HG03103 (cell line): ENCODE data around the gene RNF126.
"Not testable (repeated sequence)": the region's sequence is repeated elsewhere in the genome, so short reads cannot be mapped to it uniquely, and the experiment has no call there.

ENCODE experiments used
- ATAC-seq: cut with Tn5 transposase; IDR thresholded peaks from one replicate; pipeline ENCODE4 v1.9.1; 2021; ENCODE audit warnings: low read depth; ENCODE audit not compliant: unreplicated experiment

Gene RNF126

GRCh38 chr19:616062-616700 is 46.8 kb downstream of the RNF126 start:
- ATAC-seq, result no peak

GRCh38 chr19:615619-616018 is 47.4 kb downstream of the RNF126 start:
- no peak for ATAC-seq

DNA sequence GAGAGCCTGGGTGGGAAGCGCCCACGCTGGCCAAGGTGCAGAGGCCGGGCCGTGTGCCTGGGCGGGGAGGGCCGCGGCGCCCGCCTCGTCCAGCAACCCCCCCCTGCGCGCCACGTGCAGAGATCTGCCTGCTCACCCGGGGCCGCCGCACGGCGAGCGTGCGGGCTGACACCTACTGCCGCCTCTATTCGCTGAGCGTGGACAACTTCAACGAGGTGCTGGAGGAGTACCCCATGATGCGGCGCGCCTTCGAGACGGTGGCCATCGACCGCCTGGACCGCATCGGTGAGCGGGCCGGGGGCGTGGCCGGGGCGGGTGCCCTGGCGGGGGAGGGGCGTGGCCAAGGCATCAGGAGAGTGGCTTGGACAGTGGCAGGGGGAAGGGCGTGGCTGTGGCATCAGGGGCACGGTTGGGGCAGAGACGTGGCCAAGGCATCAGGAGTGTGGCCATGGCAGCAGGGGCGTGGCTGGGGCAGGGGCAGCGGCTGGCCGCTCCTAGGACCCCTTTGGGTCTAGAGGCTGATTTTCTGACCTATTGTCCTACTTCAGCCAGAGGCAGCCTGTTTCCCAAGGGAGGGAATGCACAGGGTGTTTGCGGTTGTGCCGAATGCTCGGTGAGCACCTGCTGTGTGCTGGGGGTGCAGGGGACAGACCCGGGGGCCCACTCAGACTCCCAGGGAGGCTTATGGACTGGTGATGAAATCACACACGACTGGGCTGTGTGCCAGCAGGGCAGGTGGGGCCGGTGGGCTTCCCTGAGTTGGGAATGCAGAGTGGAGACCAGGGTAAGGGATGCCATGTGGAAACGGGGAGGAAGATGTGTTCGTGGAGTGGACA is 49.1 kb downstream of the RNF126 start:
- ATAC-seq, result no peak

DNA sequence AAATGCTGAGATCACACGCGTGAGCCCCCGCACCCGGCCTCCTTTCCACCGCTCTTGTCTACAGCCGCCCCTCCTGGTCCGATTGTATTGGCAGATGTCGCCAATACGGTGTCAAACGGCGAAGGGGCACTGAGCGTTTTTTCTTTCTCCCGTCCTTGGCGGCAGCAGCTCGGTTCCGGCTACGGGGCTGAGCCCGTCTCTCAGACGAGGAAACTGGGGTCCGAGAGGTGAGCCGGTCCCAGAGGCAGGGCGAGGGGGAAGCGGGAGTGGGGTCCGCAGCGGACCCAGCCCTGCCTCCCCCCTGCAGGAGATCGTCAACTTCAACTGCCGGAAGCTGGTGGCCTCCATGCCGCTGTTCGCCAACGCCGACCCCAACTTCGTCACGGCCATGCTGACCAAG is 50.1 kb downstream of the RNF126 start:
- no peak for ATAC-seq

DNA sequence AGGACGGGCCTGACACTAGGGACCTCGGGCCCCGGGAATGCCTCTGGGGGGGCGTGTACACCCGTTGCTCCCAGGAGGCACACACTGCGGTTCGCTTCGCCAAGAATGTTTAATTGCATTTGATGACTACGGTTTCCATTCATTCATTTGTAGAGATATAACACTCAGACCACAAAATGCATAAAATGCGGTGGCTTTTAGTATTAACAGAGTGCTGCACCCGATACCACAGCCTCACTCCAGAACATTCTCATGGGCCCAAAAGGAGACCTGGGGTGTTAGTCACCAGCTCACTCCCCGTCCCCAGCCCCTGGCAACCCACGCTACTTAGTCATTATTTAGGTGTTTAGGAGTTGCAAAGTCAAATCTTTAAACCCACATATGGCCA is 51.5 kb downstream of the RNF126 start:
- no peak for ATAC-seq

- no peak for ATAC-seq
Measured at GRCh38 chr19:610801-611480, 52.1 kb downstream of the RNF126 start.

DNA sequence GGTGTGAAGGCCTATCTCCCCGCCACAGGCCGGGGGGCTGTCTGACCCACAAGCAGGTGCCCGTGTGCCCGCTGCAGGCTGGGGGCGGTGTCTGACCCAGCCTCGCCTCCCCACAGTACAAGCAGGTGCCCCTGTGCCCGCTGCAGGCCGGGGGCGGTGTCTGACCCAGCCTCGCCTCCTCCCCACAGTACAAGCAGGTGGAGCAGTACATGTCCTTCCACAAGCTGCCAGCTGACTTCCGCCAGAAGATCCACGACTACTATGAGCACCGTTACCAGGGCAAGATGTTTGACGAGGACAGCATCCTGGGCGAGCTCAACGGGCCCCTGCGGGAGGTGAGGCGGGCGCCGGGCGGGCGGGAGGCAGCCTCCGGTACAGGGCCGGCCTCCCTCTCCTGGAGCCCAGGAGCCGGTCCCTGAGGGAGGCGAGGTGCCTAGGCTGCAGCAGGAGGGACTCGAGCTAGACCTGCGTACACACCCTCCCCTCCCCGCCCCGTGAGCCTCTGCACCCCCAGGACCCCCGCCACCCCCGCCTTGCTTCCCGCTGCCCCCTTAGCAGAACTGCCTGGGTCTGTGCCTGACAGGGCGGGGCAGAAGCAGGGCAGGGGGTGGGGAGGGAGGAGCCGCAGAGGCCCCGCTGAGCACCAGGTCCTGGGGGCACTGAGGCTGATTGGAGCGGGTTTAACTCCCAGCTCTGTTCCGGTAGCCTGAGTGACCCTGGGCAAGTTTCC is 52.8 kb downstream of the RNF126 start:
- no peak for ATAC-seq

DNA sequence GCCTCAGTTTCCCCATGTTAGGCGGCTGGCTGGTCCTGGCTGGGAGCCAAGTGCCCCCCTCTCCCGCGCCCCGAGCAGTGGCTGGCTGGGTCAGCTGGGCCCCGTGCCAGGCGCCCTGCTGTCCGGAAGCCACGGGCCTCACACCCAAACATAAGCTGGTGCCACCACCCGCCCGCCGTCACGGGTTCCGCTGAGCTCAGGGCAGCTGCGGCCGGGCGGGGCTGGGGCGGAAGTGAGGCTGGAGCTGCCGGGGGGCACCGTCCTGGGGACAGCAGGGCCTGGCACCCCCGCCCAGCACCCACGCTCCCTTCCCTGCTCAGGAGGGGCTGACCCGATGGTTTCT is 54.0 kb downstream of the RNF126 start:
- ATAC-seq, result no peak

DNA sequence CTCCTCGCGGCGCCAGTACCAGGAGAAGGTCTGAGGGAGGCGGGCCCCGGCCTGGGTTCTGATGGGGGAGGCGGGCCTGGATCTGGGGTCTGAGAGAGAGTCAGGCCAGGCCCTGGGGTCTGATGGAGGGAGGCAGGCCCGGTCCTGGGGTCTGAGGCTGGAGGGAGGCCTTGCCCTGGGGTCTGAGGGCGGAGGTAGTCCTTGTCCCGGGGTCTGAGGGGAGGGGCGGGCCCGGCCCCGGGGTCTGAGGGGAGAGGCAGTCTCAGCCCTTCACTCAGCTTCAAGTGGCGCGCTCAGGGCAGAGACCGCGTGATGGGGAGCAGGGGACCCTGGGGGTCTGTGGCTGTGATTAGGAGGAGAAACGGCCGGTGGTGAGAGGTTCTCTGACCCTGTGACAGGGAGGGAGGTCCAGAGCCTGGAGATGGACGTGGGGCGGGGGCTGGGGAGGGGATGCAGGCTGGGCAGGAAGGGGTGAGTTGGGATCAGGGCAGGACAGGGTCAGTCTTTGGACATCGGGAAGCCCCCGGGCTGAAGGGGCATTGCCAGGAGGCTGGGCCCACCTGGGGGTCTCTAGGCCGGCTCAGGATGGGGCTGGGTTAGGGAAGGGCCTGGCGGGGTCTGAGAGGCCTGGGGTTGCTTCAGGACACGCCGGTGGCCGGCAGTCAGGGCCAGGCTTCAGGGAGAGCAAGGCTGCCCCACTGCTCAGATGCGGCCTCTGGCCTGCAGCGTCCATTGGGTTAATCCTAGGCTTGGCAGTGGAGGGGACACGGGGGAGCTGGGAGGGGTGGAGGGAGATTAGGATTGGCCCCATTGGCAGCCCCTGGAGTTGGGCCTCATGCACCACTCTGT is 54.6 kb downstream of the RNF126 start:
- no peak for ATAC-seq

- no peak for ATAC-seq
Measured at GRCh38 chr19:607301-608154, 55.5 kb downstream of the RNF126 start.

DNA sequence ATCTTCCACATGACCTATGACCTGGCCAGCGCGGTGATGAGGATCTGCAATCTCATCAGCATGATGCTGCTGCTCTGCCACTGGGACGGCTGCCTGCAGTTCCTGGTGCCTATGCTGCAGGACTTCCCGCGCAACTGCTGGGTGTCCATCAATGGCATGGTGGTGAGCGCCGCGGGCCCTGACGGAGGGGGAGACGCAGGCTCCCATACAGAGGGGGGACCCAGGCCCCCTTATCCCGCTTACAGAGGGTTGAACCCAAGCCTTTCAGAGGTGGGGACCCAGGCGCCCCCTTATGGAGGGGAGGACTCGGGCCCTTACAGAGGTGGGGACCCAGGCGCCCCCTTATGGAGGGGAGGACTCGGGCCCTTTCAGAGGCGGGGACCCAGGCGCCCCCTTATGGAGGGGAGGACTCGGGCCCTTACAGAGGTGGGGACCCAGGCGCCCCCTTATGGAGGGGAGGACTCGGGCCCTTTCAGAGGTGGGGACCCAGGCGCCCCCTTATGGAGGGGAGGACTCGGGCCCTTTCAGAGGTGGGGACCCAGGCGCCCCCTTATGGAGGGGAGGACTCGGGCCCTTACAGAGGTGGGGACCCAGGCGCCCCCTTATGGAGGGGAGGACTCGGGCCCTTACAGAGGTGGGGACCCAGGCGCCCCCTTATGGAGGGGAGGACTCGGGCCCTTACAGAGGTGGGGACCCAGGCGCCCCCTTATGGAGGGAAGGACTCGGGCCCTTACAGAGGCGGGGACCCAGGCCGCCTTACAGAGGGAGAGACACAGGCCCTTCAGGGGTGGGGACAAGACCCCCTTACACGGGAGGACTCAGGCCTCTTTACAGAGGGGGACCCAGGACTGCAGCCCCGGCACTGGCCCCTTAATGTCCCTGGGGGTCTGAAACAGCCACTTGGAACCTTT is 57.7 kb downstream of the RNF126 start:
- ATAC-seq, result not testable (repeated sequence)

- no peak for ATAC-seq
Measured at GRCh38 chr19:604355-604754, 58.7 kb downstream of the RNF126 start.

- not testable (repeated sequence) for ATAC-seq
Measured at GRCh38 chr19:603779-604178, 59.2 kb downstream of the RNF126 start.

- ATAC-seq, result not testable (repeated sequence)
Measured at GRCh38 chr19:603302-603639, 59.7 kb downstream of the RNF126 start.

- no peak for ATAC-seq
Measured at GRCh38 chr19:602391-603301, 60.4 kb downstream of the RNF126 start.

DNA sequence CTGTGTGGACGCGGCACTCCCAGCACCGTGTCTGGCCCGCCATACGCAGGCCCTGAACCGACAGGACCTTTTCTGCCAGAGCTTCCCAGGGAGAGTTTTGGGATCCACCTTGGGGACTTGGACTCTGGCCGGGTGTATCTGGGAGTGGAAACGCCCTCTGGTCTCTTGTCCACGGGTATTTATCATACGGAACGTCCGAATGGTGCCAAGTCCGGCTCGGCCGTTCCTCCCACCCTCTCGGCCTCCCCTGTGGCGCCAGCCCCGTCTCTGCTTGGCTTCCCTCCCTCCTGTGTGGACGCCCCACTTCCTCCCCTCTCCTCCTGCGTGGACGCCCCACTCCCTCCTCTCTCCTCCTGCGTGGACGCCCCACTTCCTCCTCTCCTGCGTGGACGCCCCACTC is 61.2 kb downstream of the RNF126 start:
- ATAC-seq, result no peak

GRCh38 chr19:601310-601709 is 61.7 kb downstream of the RNF126 start:
- no peak for ATAC-seq
